ENCODE data around the gene SELENOH.

GRCh38 chr11:57792060-57792541, 50.8 kb downstream of the SELENOH start:
- TF ChIP-seq CTCF (IDR thresholded peaks at IDR 0.05) (no peak), POLR2A (IDR thresholded peaks at IDR 0.05) (no peak)
